H9 (cell line): ENCODE measurements around the gene CD79A. TPM values are rescaled to one million over a fixed set of nuclear protein-coding genes. Genes with fewer than 3 reads are reported as not detected.

Experiments used
- DNase-seq: peaks from one replicate; pipeline ENCODE4 v3.0.0-alpha.2; 2017
- H2AFZ ChIP-seq: one replicate; pipeline ENCODE4 v1.6.1; 2013; ENCODE audit warnings: mild to moderate bottlenecking, low read length, control low read depth, moderate library complexity
- H2AK5ac ChIP-seq: 2 replicates; pipeline ENCODE4 v1.6.1; 2013; ENCODE audit warnings: low read length, control low read depth, mixed read lengths; ENCODE audit not compliant: insufficient read length
- H2BK120ac ChIP-seq: one replicate; pipeline ENCODE4 v1.6.1; 2013; ENCODE audit warnings: low read depth, mild to moderate bottlenecking, low read length, control low read depth, inconsistent platforms; ENCODE audit not compliant: poor library complexity, severe bottlenecking
- H2BK12ac ChIP-seq: 2 replicates; pipeline ENCODE4 v1.6.1; 2013; ENCODE audit warnings: low read length, control low read depth, mixed read lengths, low read depth; ENCODE audit not compliant: insufficient read length
- H2BK15ac ChIP-seq: 2 replicates; pipeline ENCODE4 v1.6.1; 2013; ENCODE audit warnings: low read depth, low read length, control low read depth
- H2BK20ac ChIP-seq: one replicate; pipeline ENCODE4 v1.6.1; 2013; ENCODE audit warnings: low read depth, mild to moderate bottlenecking, low read length, control low read depth, inconsistent platforms; ENCODE audit not compliant: poor library complexity, severe bottlenecking
- H2BK5ac ChIP-seq: 2 replicates; pipeline ENCODE4 v1.6.1; 2013; ENCODE audit warnings: low read length, control low read depth, mixed read lengths; ENCODE audit not compliant: insufficient read length
- H3K14ac ChIP-seq: 2 replicates; pipeline ENCODE4 v1.6.1; 2013; ENCODE audit warnings: low read length, control low read depth; ENCODE audit not compliant: insufficient read depth
- H3K18ac ChIP-seq: 2 replicates; pipeline ENCODE4 v1.6.1; 2013; ENCODE audit warnings: low read depth, mild to moderate bottlenecking, mixed read lengths, low read length, control low read depth; ENCODE audit not compliant: insufficient read length
- H3K23ac ChIP-seq: 2 replicates; pipeline ENCODE4 v1.6.1; 2013; ENCODE audit warnings: low read length, control low read depth, mixed read lengths, low read depth; ENCODE audit not compliant: insufficient read length
- H3K23me2 ChIP-seq: 2 replicates; pipeline ENCODE4 v1.6.1; 2013; ENCODE audit warnings: low read depth, mild to moderate bottlenecking, mixed read lengths, low read length, control low read depth; ENCODE audit not compliant: insufficient read length, poor library complexity, severe bottlenecking
- H3K27ac ChIP-seq: 2 replicates; pipeline ENCODE4 v1.5.1; 2013; ENCODE audit warnings: low read length, control low read depth, mixed read lengths, low read depth; ENCODE audit not compliant: insufficient read length
- H3K27me3 ChIP-seq: 2 replicates; pipeline ENCODE4 v1.6.1; 2013; ENCODE audit warnings: low read length, control low read depth, inconsistent platforms; ENCODE audit not compliant: insufficient read depth
- H3K4ac ChIP-seq: 2 replicates; pipeline ENCODE4 v1.6.1; 2013; ENCODE audit warnings: low read depth, mild to moderate bottlenecking, control low read depth, inconsistent platforms, low read length, moderate library complexity
- H3K4me1 ChIP-seq: 2 replicates; pipeline ENCODE4 v1.6.1; 2013; ENCODE audit warnings: low read length, control low read depth, inconsistent platforms; ENCODE audit not compliant: insufficient read depth
- H3K4me2 ChIP-seq: 2 replicates; pipeline ENCODE4 v1.6.1; 2013; ENCODE audit warnings: low read length, control low read depth, mixed read lengths; ENCODE audit not compliant: insufficient read length, insufficient read depth
- H3K56ac ChIP-seq: 2 replicates; pipeline ENCODE4 v1.6.1; 2013; ENCODE audit warnings: low read depth, mild to moderate bottlenecking, mixed read lengths, low read length, control low read depth; ENCODE audit not compliant: insufficient read length
- H3K79me1 ChIP-seq: 2 replicates; pipeline ENCODE4 v1.6.1; 2013; ENCODE audit warnings: low read depth, mild to moderate bottlenecking, moderate library complexity, low read length, control low read depth, inconsistent platforms; ENCODE audit not compliant: insufficient read depth, poor library complexity, severe bottlenecking
- H3K79me2 ChIP-seq: 2 replicates; pipeline ENCODE4 v1.6.1; 2013; ENCODE audit warnings: low read length, control low read depth, inconsistent platforms; ENCODE audit not compliant: insufficient read depth
- H3K9ac ChIP-seq: 2 replicates; pipeline ENCODE4 v1.6.1; 2013; ENCODE audit warnings: low read length, control low read depth, mixed read lengths; ENCODE audit not compliant: insufficient read length; ENCODE audit errors: extremely low read depth
- H3K9me3 ChIP-seq: one replicate; pipeline ENCODE4 v1.6.1; 2013; ENCODE audit warnings: low read depth, low read length, inconsistent platforms; ENCODE audit not compliant: control insufficient read depth
- H3T11ph ChIP-seq: one replicate; pipeline ENCODE4 v1.6.1; 2013; ENCODE audit warnings: mild to moderate bottlenecking, low read length, control low read depth, inconsistent platforms
- H4K20me1 ChIP-seq: one replicate; pipeline ENCODE4 v1.6.1; 2013; ENCODE audit not compliant: control insufficient read depth, insufficient read length, insufficient read depth
- H4K5ac ChIP-seq: 2 replicates; pipeline ENCODE4 v1.6.1; 2013; ENCODE audit warnings: low read depth, mild to moderate bottlenecking, mixed read lengths, low read length, control low read depth; ENCODE audit not compliant: insufficient read length
- H4K8ac ChIP-seq: replicated peaks from 2 replicates; pipeline ENCODE4 v1.6.1; 2013; ENCODE audit warnings: low read length, control low read depth, mixed read lengths, low read depth; ENCODE audit not compliant: insufficient read length
- H4K91ac ChIP-seq: 2 replicates; pipeline ENCODE4 v1.6.1; 2013; ENCODE audit warnings: low read depth, mild to moderate bottlenecking, moderate library complexity, mixed read lengths, low read length, control low read depth; ENCODE audit not compliant: insufficient read length
- H3K27ac Mint-ChIP-seq, 3 experiments: 2 replicates in 2 of 3; 3 replicates in 1 of 3; pipeline ENCODE4 v1.8.0; 2020 to 2021; ENCODE audit warnings: mixed read lengths in 3 of 3, mild to moderate bottlenecking in 1 of 3, moderate library complexity in 1 of 3
- H3K27me3 Mint-ChIP-seq: 2 replicates; pipeline ENCODE4 v1.8.0; 2021; ENCODE audit warnings: low read depth, mild to moderate bottlenecking, moderate library complexity, mixed read lengths
- H3K36me3 Mint-ChIP-seq, 3 experiments: 2 replicates in 2 of 3; 3 replicates in 1 of 3; pipeline ENCODE4 v1.8.0; 2020 to 2021; ENCODE audit warnings: low read depth in 3 of 3, mixed read lengths in 3 of 3; ENCODE audit not compliant: insufficient read depth in 1 of 3
- H3K4me1 Mint-ChIP-seq, 2 experiments: 2 replicates each; pipeline ENCODE4 v1.8.0; 2020; ENCODE audit warnings: mixed read lengths in 2 of 2
- H3K4me3 Mint-ChIP-seq, 2 experiments: 2 replicates in 1 of 2; 3 replicates in 1 of 2; pipeline ENCODE4 v1.8.0; 2020 to 2021; ENCODE audit warnings: mild to moderate bottlenecking in 2 of 2, mixed read lengths in 2 of 2, moderate library complexity in 1 of 2
- H3K9me3 Mint-ChIP-seq, 2 experiments: 2 replicates in 1 of 2; 3 replicates in 1 of 2; pipeline ENCODE4 v1.8.0; 2020; ENCODE audit warnings: mild to moderate bottlenecking in 2 of 2, mixed read lengths in 2 of 2, moderate library complexity in 1 of 2
- CTCF ChIP-seq: fragments of 200-600 bp; sonication (generic); conservative IDR thresholded peaks from 3 replicates; pipeline ENCODE4 v1.8.0; 2021; ENCODE audit warnings: antibody characterized with exemption, mild to moderate bottlenecking
- WGBS: extraction: QIAGEN DNeasy Blood & Tissue Kit; methylation state at CpG from one replicate; pipeline ENCODE4 v1.1.7; 2013; ENCODE audit warnings: missing lambda C conversion rate, low lambda C conversion rate, mixed read lengths; ENCODE audit not compliant: insufficient read length; ENCODE audit errors: extremely low coverage; 5-methylcytosine and 5-hydroxymethylcytosine counted together
- total RNA-seq: library from RNA; stranded (reverse); gene quantifications from 2 replicates; pipeline ENCODE4 v1.2.1, GENCODE V29; 2021

The CD79A gene
- total RNA-seq, 1 experiment from 2014 or later, result 0.22 TPM

- Histone ChIP-seq H3T11ph (no peak overlapping the region), H3K79me1 (no peaks in the 10 kb centered on the region), H3K23me2 (peaks cover 2% of the 10 kb centered on the region), H3K4ac (no peak overlapping the region), H3K18ac (no peak overlapping the region), H2BK120ac (no peak overlapping the region), H2BK5ac (no peak overlapping the region), H3K9ac (no peak overlapping the region), H3K27ac (no peak overlapping the region), H4K5ac (no peak overlapping the region), H3K4me1 (peaks cover 5% of the 10 kb centered on the region; the same call in 1 of the 2 replicates), H3K23ac (no peak overlapping the region), H4K8ac (no peak overlapping the region), H4K91ac (no peak overlapping the region), H2BK20ac (no peak overlapping the region), H3K79me2 (no peaks in the 10 kb centered on the region), H2BK12ac (no peak overlapping the region), H4K20me1 (peaks cover 2% of the 10 kb centered on the region), H3K4me2 (no peak overlapping the region), H2AFZ (no peak overlapping the region), H2AK5ac (no peak overlapping the region), H3K27me3 (peaks cover 91% of the 10 kb centered on the region), H3K14ac (no peak overlapping the region), H3K9me3 (no peaks in the 10 kb centered on the region), H2BK15ac (no peak overlapping the region), H3K56ac (no peak overlapping the region)
- Mint-ChIP-seq H3K27ac (no peak overlapping the region), H3K9me3 (peaks cover 0 to 3% of the 10 kb centered on the region in 2 experiments; a peak in 3 of 5 replicates), H3K4me1 (peaks cover 7 to 27% of the 10 kb centered on the region in 2 experiments), H3K4me3 (no peak overlapping the region), H3K27me3 (peaks cover 16% of the 10 kb centered on the region), H3K36me3 (no peaks in the 10 kb centered on the region)
- WGBS, result no CpG with 5 or more reads among the region's 7 CpGs
- TF ChIP-seq CTCF, result no peak
- no peak for DNase-seq
Observed at GRCh38 chr19:41925208-41926003, 48.3 kb downstream of the CD79A start.
